ENCODE results near the gene RNF144A. TPM values are rescaled to one million over a fixed set of nuclear protein-coding genes. Genes with fewer than 3 reads are reported as not detected.

Gene RNF144A
- total and polyA plus RNA-seq, 2 donors (not counting 1 experiment from before 2014, with no cell fraction given) = 1.2 to 1.6 TPM

- H3K9ac ChIP-seq (ENCODE audit: low read length) = no peak overlapping the region
- peak; percentile 56 for ATAC-seq (ENCODE audit: low read depth)
- peaks cover 7% of the 10 kb centered on the region for H3K4me1 Mint-ChIP-seq
- no peak overlapping the region for H3K27ac ChIP-seq (ENCODE audit: low read length in 2 of 2)
- H3K4me1 ChIP-seq (ENCODE audit: control insufficient read depth in 2 of 2, insufficient read depth in 2 of 2, low read length in 2 of 2) = peaks cover 4 to 6% of the 10 kb centered on the region in 2 donors
- no peak overlapping the region for H3K4me2 ChIP-seq (replicated peaks; ENCODE audit: low read depth, low read length, poor library complexity, severe bottlenecking)
- peaks cover 0 to 16% (median 7%) of the 10 kb centered on the region in 4 experiments for H3K27me3 ChIP-seq (replicated peaks in 1 of 4; ENCODE audit: control extremely low read depth in 1 of 4, control insufficient read depth in 3 of 4, insufficient read depth in 4 of 4, low read length in 3 of 4)
- H3K9me3 ChIP-seq (ENCODE audit: control extremely low read depth in 1 of 3, control insufficient read depth in 2 of 3, insufficient read depth in 1 of 3, low read length in 2 of 3) = peaks cover 0 to 3% (median under 1%) of the 10 kb centered on the region in 3 donors
- no peak overlapping the region for H3K4me3 ChIP-seq (ENCODE audit: control extremely low read depth in 1 of 5, extremely low read depth in 1 of 5, insufficient read depth in 1 of 5, low read depth in 2 of 5, low read length in 4 of 5)
- ChIA-PET POLR2A (no interaction called here), CTCF (interaction anchor here (0.5 to 3.2 kb wide), 28 partner anchors 9 to 178 kb away, joined by 3 to 33 read pairs (median 4); partner anchors contain the start of gene CMPK2)
- WGBS (ENCODE audit: insufficient coverage) = 96% methylated on average over 12 of the region's 17 CpGs
- H3K36me3 ChIP-seq (replicated peaks in 1 of 2; ENCODE audit: control extremely low read depth in 1 of 2, control insufficient read depth in 1 of 2, extremely low read depth in 1 of 2, insufficient read depth in 2 of 2, low read length in 1 of 2) = no peaks in the 10 kb centered on the region
- no peak overlapping the region for H3K4me3 Mint-ChIP-seq
- no peaks in the 10 kb centered on the region for H3K79me2 ChIP-seq (ENCODE audit: control insufficient read depth, insufficient read depth, low read length)
- H4K20me1 ChIP-seq (ENCODE audit: control insufficient read depth, insufficient read depth, low read length, poor library complexity, severe bottlenecking) = no peaks in the 10 kb centered on the region
- H3K9me3 Mint-ChIP-seq (ENCODE audit: insufficient read depth) = no peaks in the 10 kb centered on the region
- DNase-seq = peak; percentile 64
- intact Hi-C loops (cut with micrococcal nuclease) = loop anchor here (1.0 kb wide), 1 partner anchor 147 kb away; no protein-coding TSS in a partner anchor
- peaks cover 32% of the 10 kb centered on the region for H3K27me3 Mint-ChIP-seq
- TF ChIP-seq CTCF (IDR thresholded peaks at IDR 0.05) (peak; percentile 98), EZH2 (IDR thresholded peaks at IDR 0.05; ENCODE audit: borderline replicate concordance, insufficient read depth, low read depth, low read length, poor library complexity, severe bottlenecking) (no peak)
- H3K27ac Mint-ChIP-seq = no peak overlapping the region
- no peak overlapping the region for H2AFZ ChIP-seq (ENCODE audit: insufficient read depth, low read depth, low read length, poor library complexity, severe bottlenecking)
Measured at GRCh38 chr2:7044253-7045250, 127.3 kb downstream of the RNF144A start.
